HG03095 (cell line): ENCODE measurements around the gene VEZF1.

Source experiments
- ATAC-seq: cut with Tn5 transposase; IDR thresholded peaks from one replicate; pipeline ENCODE4 v1.9.1; 2021; ENCODE audit warnings: moderate library complexity; ENCODE audit not compliant: unreplicated experiment

Gene VEZF1

GRCh38 chr17:57999496-58000017, 11.5 kb upstream of the VEZF1 start:
- ATAC-seq = no peak

GRCh38 chr17:57999010-57999495, 11.0 kb upstream of the VEZF1 start:
- no peak for ATAC-seq

- ATAC-seq = no peak
Measured at GRCh38 chr17:57997085-57997809, 9.2 kb upstream of the VEZF1 start.

DNA sequence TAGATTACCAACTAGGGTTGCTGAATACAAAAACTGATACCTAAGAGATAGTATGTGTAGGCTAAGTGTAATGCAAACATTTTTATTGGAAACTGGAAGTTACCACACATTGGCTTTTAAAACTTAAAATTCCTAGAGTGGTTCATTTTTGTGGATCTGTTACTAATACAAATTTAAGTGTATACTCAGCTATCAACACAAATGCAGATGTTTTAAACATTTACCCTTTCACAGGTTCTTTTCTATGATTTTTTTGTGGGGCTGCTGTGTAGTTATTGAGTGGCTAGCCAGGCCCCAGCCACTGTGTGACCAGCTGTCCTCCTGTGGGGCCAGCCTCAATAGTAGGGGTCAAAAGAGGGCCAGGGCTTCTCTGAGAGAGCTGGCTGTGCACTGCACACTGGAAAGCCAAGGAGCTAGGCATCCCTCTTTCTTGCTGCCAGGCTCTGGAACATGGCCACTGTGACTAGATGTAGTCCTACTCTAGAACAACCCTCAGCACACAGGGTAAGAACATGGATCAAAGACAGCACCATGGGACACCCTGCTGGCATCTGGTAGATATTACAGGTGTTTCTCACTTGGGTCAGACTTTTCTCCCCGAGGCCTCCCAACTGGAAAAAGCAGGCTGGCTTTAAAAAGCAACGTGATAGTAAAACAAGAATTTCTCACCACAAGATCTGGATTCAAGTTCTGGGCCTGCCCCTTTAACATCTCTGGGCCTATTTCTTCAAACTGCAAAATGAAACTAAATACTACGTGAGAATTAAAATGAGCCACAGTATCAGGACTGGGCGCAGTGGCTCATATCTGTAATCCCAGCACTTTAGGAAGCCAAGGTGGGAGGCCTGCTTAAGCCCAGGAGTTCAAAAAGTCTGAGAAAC, 7.3 kb upstream of the VEZF1 start:
- peak; percentile 61 for ATAC-seq

DNA sequence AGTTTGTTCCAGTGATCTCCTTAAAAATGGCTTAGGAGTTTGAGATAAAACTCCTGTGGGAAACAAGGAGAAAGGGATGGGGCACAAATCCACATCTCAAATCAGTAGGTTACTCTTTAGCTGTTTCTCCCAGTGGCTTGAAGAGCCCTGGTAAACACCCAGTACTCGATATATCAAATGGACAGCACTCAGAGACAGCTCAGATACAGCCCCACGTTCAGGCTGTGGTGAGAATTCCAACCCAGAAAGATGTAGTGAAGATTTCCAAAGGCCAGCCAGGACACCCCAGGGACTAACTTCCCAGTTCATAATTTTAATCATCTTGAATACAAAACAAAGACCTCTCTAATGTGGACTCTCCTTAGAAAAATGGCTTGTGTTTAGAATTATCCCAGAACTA, 6.4 kb upstream of the VEZF1 start:
- no peak for ATAC-seq

DNA sequence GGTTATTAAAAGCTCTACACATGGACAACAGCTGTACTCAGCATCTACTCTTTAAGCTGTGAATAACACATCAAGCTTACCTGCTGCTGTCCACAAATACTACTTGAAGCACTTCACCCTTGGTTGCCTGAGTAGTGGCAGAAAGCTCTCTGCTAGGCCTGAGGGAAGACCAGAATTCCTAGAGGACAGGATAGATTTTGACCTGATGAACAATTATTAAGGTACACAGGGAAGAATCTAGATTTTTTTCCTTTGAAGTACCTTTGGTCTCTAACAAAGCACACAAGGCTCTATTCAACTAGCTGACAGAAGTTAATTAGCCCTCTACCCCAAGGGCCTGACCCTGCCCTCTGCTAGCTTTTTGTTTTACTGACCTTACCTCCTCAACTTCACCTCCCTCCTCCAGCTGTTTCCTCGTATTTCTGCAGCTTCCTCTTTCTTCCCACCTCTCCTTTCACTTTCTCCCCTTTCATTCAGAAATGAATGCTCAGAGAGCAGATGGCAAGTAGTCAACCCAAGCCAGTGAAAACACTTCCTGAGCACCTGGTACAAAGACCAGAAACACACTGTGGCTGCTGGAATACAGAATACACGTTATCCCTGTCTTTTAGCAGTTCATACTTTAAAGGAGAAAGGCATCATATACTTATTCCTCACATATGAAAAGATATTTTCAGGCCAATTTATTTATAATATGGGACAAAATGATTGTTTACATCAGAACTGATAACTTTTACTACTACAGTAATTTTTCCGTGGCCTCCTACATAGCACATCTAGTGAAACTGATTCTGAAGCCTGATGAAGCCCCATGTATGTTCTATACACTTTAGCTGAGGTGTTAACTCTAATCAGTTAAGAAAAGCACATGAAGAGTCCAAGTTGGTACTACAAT, 5.7 kb upstream of the VEZF1 start:
- no peak for ATAC-seq

- no peak for ATAC-seq
Measured at GRCh38 chr17:57991537-57991936, 3.5 kb upstream of the VEZF1 start.

GRCh38 chr17:57990037-57990436, 2.0 kb upstream of the VEZF1 start:
- no peak for ATAC-seq

DNA sequence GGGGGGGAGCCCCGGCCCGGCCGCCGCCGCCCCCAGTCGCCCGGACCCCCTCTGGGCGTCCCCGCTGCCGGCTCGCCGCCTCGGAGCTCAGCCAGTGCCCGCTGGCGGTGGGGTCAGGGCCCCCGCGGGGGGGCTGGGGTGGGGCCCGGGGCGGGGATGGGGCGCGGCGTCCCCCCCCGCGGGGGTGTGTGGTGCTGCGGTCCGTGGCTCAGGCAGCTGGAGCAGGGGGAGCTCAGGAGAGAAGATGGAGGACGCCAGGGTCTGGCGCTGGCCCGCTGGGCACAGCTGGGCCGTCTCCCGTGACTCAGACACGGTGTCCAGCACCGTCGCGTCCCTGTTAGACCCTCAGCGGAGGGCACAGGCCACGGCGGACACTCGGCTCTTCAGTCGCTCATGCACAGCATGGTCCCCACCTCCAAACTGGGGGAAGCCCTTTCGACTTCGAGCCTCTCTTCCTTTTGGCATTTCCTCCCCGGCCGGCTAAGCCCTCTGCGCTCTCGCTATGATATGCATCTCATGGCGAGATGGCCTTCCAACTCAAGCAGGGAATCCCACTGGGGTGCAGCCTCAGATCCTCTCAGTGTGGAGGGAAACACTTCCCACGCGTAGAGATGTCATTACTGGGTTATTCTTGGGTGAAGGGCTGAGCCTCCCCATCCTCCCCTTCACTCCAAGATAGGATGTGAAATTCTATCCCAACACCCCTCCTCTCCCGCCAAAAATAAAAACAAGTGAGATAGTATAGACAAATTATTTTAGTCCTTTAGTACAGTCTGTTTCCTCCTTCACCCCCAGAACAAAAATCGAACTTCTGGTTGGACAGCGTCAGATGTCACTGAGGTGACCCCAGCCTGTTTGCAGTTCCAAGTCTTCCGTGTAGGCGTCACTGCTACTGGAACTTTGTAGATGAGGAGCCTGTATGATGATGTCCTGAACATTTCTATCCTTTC, 522 bp upstream of the VEZF1 start:
- ATAC-seq = peak; percentile 58

DNA sequence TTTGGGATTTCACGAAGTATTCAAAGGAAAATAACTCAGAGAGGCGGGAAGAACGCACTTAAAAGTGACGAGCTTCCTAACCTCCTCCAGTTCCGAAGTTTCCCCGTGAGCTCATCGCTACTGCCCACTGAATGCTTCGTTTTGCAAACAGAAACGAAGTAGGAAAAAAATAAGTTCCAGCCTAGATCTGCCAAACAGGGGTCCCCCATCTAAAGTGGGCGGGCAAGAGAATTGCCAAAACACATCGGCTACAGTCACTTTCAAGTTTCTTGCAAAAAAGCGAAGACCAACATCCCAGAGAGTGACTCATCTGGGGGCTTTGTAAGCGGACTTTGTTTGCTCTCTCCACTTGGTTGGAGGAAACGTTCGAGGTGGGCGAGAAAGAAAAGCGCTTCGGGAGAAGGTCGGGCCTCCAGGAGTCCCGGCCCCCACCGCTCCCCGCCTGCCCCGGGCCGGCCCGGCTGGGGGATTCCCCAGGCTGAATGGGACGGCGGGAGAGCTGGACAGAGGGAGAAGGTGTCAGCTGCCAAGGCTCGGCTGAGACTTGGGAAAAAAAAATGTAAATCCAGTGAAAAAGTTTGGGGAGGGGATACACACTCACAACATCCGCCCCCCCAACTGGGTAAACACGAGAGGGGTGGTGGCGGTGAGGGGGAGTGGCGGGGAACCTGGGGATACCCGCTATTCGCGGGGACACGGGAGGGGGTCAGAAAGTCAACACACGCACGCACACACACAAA, 1.0 kb downstream of the VEZF1 start:
- no peak for ATAC-seq

- no peak for ATAC-seq
Measured at GRCh38 chr17:57985675-57985974, 2.4 kb downstream of the VEZF1 start.

GRCh38 chr17:57984936-57985674, 2.9 kb downstream of the VEZF1 start:
- no peak for ATAC-seq

DNA sequence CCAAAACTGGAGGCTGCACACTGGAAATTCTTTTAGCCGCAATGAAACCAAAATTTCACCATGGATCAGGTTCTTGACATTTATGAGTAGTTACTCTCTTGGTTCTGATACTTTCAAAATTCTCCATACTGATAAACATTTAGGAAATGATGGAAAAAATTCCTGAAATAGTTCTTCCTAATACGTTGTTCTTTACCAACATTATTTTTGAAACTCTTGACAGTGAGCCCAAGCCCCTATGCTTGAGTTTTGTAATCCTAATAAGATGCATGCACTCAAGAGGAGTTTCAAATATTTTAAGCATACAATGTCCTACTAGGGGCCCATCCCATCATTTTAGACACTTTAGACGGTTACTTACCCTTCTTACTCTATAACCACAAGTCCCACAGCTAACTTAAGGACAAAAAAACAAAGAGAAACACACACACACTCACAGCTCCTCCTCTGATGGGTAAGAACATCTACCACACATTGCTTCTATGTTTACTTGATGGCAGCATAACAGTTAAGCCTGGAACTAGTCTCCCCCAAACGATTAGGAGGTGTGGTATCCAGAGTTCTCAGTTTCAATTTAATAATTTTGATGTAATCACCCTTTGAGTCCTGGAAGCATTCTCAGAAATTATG, 3.7 kb downstream of the VEZF1 start:
- no peak for ATAC-seq

- no peak for ATAC-seq
Measured at GRCh38 chr17:57983446-57983845, 4.6 kb downstream of the VEZF1 start.

DNA sequence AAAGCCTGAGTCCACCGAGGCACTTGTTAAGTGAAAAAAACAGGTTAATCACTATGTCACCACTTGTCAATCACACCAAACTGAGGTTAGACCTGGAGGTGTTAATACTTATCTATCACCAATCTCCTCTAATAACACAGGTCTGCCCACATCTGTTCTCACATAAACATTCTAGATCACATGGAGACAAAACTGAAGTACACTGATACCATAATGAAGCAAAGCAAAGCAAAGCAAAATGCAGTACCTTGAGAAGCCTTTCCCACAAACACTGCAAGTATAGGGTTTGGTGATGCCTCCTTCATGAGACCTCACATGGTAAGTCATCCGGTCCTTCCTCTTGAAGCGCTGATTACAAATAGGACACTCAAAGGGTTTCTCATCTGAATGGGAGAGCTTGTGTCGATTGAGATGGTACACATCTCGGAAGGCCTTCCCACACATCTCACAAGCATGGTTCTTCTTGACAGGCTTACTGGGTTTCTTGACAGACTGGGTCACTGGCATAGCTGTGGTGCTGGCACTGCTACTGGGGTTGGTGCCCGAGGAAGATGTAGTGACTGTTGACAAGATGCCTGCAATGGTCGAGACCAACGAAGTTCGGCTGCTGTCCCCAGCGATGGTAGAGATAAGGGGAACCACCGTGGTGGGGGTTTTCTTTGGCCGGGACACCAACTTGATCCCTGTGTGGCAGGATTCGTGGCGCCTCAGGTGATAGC, 5.4 kb downstream of the VEZF1 start:
- no peak for ATAC-seq

DNA sequence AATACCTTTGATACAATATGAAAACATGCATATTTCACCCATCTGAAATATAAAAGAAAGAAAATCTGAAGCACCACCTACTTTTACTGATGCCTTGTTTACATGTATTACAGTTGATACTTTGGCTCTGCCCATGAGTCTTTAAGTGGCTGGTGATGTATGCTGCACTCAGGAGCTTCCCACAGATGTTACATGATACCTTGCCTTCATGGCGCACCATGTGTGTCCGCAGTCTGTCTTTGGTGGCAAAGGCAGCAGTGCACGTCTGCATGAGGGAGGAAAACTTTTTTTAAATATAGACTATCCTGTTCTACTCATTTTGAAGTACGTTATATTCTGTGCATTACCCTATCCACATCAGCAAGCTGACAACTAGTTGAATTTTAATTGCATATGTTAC, 7.5 kb downstream of the VEZF1 start:
- no peak for ATAC-seq

- ATAC-seq = no peak
Measured at GRCh38 chr17:57979076-57979475, 9.0 kb downstream of the VEZF1 start.
